Hepatocyte (in vitro differentiated cells): ENCODE results near the gene LXN. TPM values are rescaled to one million over a fixed set of nuclear protein-coding genes. Genes with fewer than 3 reads are reported as not detected.

Experiments
- DNase-seq: peaks from one replicate; pipeline ENCODE4 v3.0.0-alpha.2; 2016; ENCODE audit warnings: low spot score
- H2AFZ ChIP-seq: fragments of 200-600 bp; sonication (generic); 2 replicates; pipeline ENCODE4 v1.6.0; 2016; ENCODE audit warnings: antibody characterized with exemption, mild to moderate bottlenecking
- H3K27ac ChIP-seq: fragments of 200-600 bp; sonication (generic); 2 replicates; pipeline ENCODE4 v1.5.1; 2016; ENCODE audit warnings: mild to moderate bottlenecking
- H3K27me3 ChIP-seq: fragments of 200-600 bp; sonication (generic); 2 replicates; pipeline ENCODE4 v1.6.1; 2016
- H3K36me3 ChIP-seq: fragments of 200-600 bp; sonication (generic); replicated peaks from 2 replicates; pipeline ENCODE4 v1.5.1; 2016; ENCODE audit warnings: low read depth; ENCODE audit not compliant: insufficient read depth
- H3K4me1 ChIP-seq: fragments of 200-600 bp; sonication (generic); 2 replicates; pipeline ENCODE4 v1.5.1; 2016; ENCODE audit warnings: mild to moderate bottlenecking, moderate library complexity; ENCODE audit not compliant: insufficient read depth
- H3K4me2 ChIP-seq: fragments of 200-600 bp; sonication (generic); 2 replicates; pipeline ENCODE4 v1.6.0; 2016
- H3K4me3 ChIP-seq: fragments of 200-600 bp; sonication (generic); 2 replicates; pipeline ENCODE4 v1.5.1; 2016; ENCODE audit warnings: mild to moderate bottlenecking
- H3K79me2 ChIP-seq: fragments of 200-600 bp; sonication (generic); 2 replicates; pipeline ENCODE4 v1.6.0; 2017; ENCODE audit warnings: mild to moderate bottlenecking
- H3K9me2 ChIP-seq: fragments of 200-600 bp; sonication (generic); replicated peaks from 2 replicates; pipeline ENCODE4 v1.6.0; 2017; ENCODE audit warnings: mild to moderate bottlenecking; ENCODE audit not compliant: insufficient read depth
- H3K9me3 ChIP-seq: fragments of 200-600 bp; sonication (generic); 2 replicates; pipeline ENCODE4 v1.5.1; 2016; ENCODE audit warnings: low read depth, mild to moderate bottlenecking
- H4K20me1 ChIP-seq: fragments of 200-600 bp; sonication (generic); 2 replicates; pipeline ENCODE4 v1.6.0; 2016; ENCODE audit warnings: mild to moderate bottlenecking; ENCODE audit not compliant: insufficient read depth, poor library complexity, severe bottlenecking
- CTCF ChIP-seq: fragments of 200-600 bp; sonication (generic); IDR thresholded peaks from 2 replicates; pipeline ENCODE4 v1.5.1; 2016; ENCODE audit warnings: antibody characterized with exemption, mild to moderate bottlenecking; ENCODE audit not compliant: poor library complexity
- EZH2 ChIP-seq: fragments of 200-600 bp; sonication (generic); IDR thresholded peaks from 2 replicates; pipeline ENCODE4 v1.6.1; 2016; ENCODE audit warnings: antibody characterized with exemption, mild to moderate bottlenecking, borderline replicate concordance
- EZH2phosphoT487 ChIP-seq: fragments of 200-600 bp; sonication (generic); IDR thresholded peaks from one replicate; pipeline ENCODE4 v1.6.1; 2018; ENCODE audit warnings: antibody characterized with exemption, mild to moderate bottlenecking, low read depth, moderate library complexity; ENCODE audit not compliant: unreplicated experiment, severe bottlenecking
- WGBS: methylation state at CpG from one replicate; pipeline ENCODE4 v1.1.6; 2016; ENCODE audit warnings: low lambda C conversion rate; ENCODE audit errors: missing lambda C conversion rate; 5-methylcytosine and 5-hydroxymethylcytosine counted together
- polyA plus RNA-seq: library from polyadenylated mRNA; unstranded; fragments of >200 nt; fragmentation: Nextera tagmentation; extraction: Ambion mirVana; gene quantifications from 2 replicates; pipeline ENCODE4 v1.2.1, GENCODE V29; 2016
- total RNA-seq: library from RNA; depleted of rRNA; stranded (reverse); fragments of >200 nt; gene quantifications from 2 replicates; pipeline ENCODE4 v1.2.3, GENCODE V29; 2014

The LXN gene
- total RNA-seq (19.6 and 26.6 TPM in 2 replicates), polyA plus RNA-seq (21.3 and 24.8 TPM in 2 replicates)

- Histone ChIP-seq H3K36me3 (no peaks in the 10 kb centered on the region), H4K20me1 (no peaks in the 10 kb centered on the region), H2AFZ (peak within 1 kb of the TSS; percentile 80), H3K9me2 (no peaks in the 10 kb centered on the region), H3K27ac (peak within 1 kb of the TSS; percentile 76), H3K9me3 (no peaks in the 10 kb centered on the region), H3K4me3 (peak within 1 kb of the TSS; percentile 67), H3K79me2 (peaks cover 24% of the 10 kb centered on the region), H3K4me2 (peak within 1 kb of the TSS; percentile 82), H3K27me3 (no peaks in the 10 kb centered on the region), H3K4me1 (no peaks in the 10 kb centered on the region)
- WGBS: 13% methylated on average over 29 of the region's 30 CpGs
- TF ChIP-seq CTCF: peak; percentile 73
- TF ChIP-seq EZH2phosphoT487: no peak
- peak; percentile 95 for DNase-seq
Measured at GRCh38 chr3:158672215-158673176, at the start of gene LXN. Gene LXN, minus strand, starts transcription at chr3:158672648. Its CDS starts 170 bp downstream, at chr3:158672478.

GRCh38 chr3:158722108-158722507, 49.7 kb upstream of the LXN start:
- WGBS: 83% methylated on average over 1 of the region's 1 CpG
- no peaks in the 10 kb centered on the region for H3K9me2 ChIP-seq
- H3K4me1 ChIP-seq: peaks cover 31% of the 10 kb centered on the region
- H3K9me3 ChIP-seq: no peaks in the 10 kb centered on the region
- no peak overlapping the region for H2AFZ ChIP-seq
- H4K20me1 ChIP-seq: no peaks in the 10 kb centered on the region
- no peak overlapping the region for H3K4me2 ChIP-seq
- H3K4me3 ChIP-seq: no peak overlapping the region
- no peak for TF ChIP-seq CTCF
- TF ChIP-seq EZH2: no peak
- TF ChIP-seq EZH2phosphoT487: no peak
- no peaks in the 10 kb centered on the region for H3K36me3 ChIP-seq
- peaks cover 2% of the 10 kb centered on the region for H3K79me2 ChIP-seq
- H3K27ac ChIP-seq: peak overlapping the region; percentile 95
- no peak for DNase-seq
- H3K27me3 ChIP-seq: no peaks in the 10 kb centered on the region

- Histone ChIP-seq H3K79me2 (peaks cover 2% of the 10 kb centered on the region), H4K20me1 (no peaks in the 10 kb centered on the region), H3K9me2 (no peaks in the 10 kb centered on the region), H3K36me3 (no peaks in the 10 kb centered on the region), H3K4me1 (peaks cover 4% of the 10 kb centered on the region), H3K9me3 (no peaks in the 10 kb centered on the region), H3K4me2 (no peak overlapping the region), H3K27me3 (no peaks in the 10 kb centered on the region), H2AFZ (no peak overlapping the region), H3K4me3 (no peak overlapping the region), H3K27ac (peak overlapping the region; percentile 19)
- no peak for TF ChIP-seq EZH2phosphoT487
- TF ChIP-seq CTCF: no peak
- TF ChIP-seq EZH2: no peak
- WGBS: 84% methylated on average over 5 of the region's 5 CpGs
- DNase-seq: peak; percentile 26
Measured at GRCh38 chr3:158718490-158719170, 46.2 kb upstream of the LXN start.
